Esophagus muscularis mucosa (tissue), 4 donors: Measurements from ENCODE around the gene EMP2. TPM values are rescaled to one million over a fixed set of nuclear protein-coding genes. Genes with fewer than 3 reads are reported as not detected.

Experiments used
- DNase-seq: peaks from one replicate; pipeline ENCODE4 v3.0.0-alpha.2; 2017; ENCODE audit errors: extremely low spot score
- H3K27ac ChIP-seq, 4 donors: fragments of 200-600 bp; sonication (generic); replicated peaks in 1 of 4; 1 replicate in 3 of 4; 2 replicates in 1 of 4; pipeline ENCODE4 v1.5.1; 2016 to 2019; ENCODE audit warnings: mild to moderate bottlenecking in 1 of 4
- H3K27me3 ChIP-seq, 4 donors: fragments of 200-600 bp; sonication (generic); one replicate each; pipeline versions ENCODE4 v1.5.1 to v1.6.0; 2016 to 2019
- H3K36me3 ChIP-seq, 4 donors: fragments of 200-600 bp; sonication (generic); one replicate each; pipeline ENCODE4 v1.5.1; 2016 to 2019
- H3K4me1 ChIP-seq, 4 donors: fragments of 200-600 bp; sonication (generic); one replicate each; pipeline ENCODE4 v1.5.1; 2016 to 2019
- H3K4me3 ChIP-seq, 4 donors: fragments of 200-600 bp; sonication (generic); 1 replicate in 2 of 4; 2 replicates in 2 of 4; pipeline ENCODE4 v1.5.1; 2016 to 2019; ENCODE audit warnings: mild to moderate bottlenecking in 4 of 4, moderate library complexity in 1 of 4
- H3K9me3 ChIP-seq, 4 donors: fragments of 200-600 bp; sonication (generic); 1 replicate in 3 of 4; 2 replicates in 1 of 4; pipeline ENCODE4 v1.5.1; 2016 to 2019
- CTCF ChIP-seq, 3 experiments: fragments of 200-600 bp in 2 of 3; fragments of 450-650 bp in 1 of 3; sonication (generic) in 2 of 3; IDR thresholded peaks; one replicate each; pipeline ENCODE4 v1.5.1; 2017 to 2019; ENCODE audit warnings: antibody characterized with exemption in 3 of 3, mild to moderate bottlenecking in 2 of 3, moderate library complexity in 1 of 3
- EP300 ChIP-seq: sonication (generic); formaldehyde crosslinking; IDR thresholded peaks from one replicate; pipeline ENCODE4 v1.6.1; 2017; ENCODE audit warnings: antibody characterized with exemption
- POLR2A ChIP-seq: fragments of 450-650 bp; IDR thresholded peaks from one replicate; pipeline ENCODE4 v1.6.1; 2017; ENCODE audit warnings: antibody characterized with exemption, moderate library complexity, mild to moderate bottlenecking, low read depth
- POLR2AphosphoS5 ChIP-seq, 2 donors: sonication (generic); formaldehyde crosslinking; IDR thresholded peaks; one replicate each; pipeline ENCODE4 v1.6.1; 2017; ENCODE audit warnings: antibody characterized with exemption in 2 of 2
- WGBS: methylation state at CpG from one replicate; pipeline ENCODE4 v1.1.5; 2018; 5-methylcytosine and 5-hydroxymethylcytosine counted together
- intact Hi-C: fragments of 100-400 bp; cut with DNase I; formaldehyde crosslinking; loops from one replicate; pipeline ENCODE4 v1.15.1; 2023
- total RNA-seq, 4 donors: library from RNA; depleted of rRNA; stranded (reverse); fragments of >200 nt; gene quantifications; one replicate each; pipeline versions ENCODE4 v1.1.0 to v1.2.1, GENCODE V29; 2016

The EMP2 gene
- total RNA-seq, 4 donors from 2014 or later = 44.1 to 87.1 (median 57.3) TPM

GRCh38 chr16:10497132-10498101, 83.0 kb downstream of the EMP2 start:
- WGBS = 85% methylated on average over 13 of the region's 13 CpGs
- H3K27ac ChIP-seq = no peak overlapping the region
- H3K36me3 ChIP-seq = peaks cover 0 to 8% (median 2%) of the 10 kb centered on the region in 4 donors
- peaks cover 0 to 17% (median 10%) of the 10 kb centered on the region in 4 donors for H3K9me3 ChIP-seq
- intact Hi-C loops = no loop called here
- no peaks in the 10 kb centered on the region for H3K27me3 ChIP-seq
- H3K4me1 ChIP-seq = no peaks in the 10 kb centered on the region
- no peak for DNase-seq
- H3K4me3 ChIP-seq = no peak overlapping the region
- TF ChIP-seq POLR2AphosphoS5 (IDR thresholded peaks at IDR 0.05) (no peak), POLR2A (no peak), CTCF (IDR thresholded peaks at IDR 0.05) (no peak), EP300 (no peak)

- TF ChIP-seq CTCF (IDR thresholded peaks at IDR 0.05) = no peak
- TF ChIP-seq POLR2A = no peak
- no peak for TF ChIP-seq POLR2AphosphoS5 (IDR thresholded peaks at IDR 0.05)
- no peak for TF ChIP-seq EP300
- DNase-seq = no peak
- WGBS = 89% methylated on average over 6 of the region's 6 CpGs
- Histone ChIP-seq H3K4me1 (no peaks in the 10 kb centered on the region), H3K9me3 (peaks cover 0 to 17% (median 10%) of the 10 kb centered on the region in 4 donors), H3K36me3 (peaks cover 0 to 4% (median 0%) of the 10 kb centered on the region in 4 donors), H3K27me3 (no peaks in the 10 kb centered on the region), H3K4me3 (no peak overlapping the region), H3K27ac (no peak overlapping the region)
- intact Hi-C loops = no loop called here
Observed at GRCh38 chr16:10495031-10495345, 85.4 kb downstream of the EMP2 start.

- 74% methylated on average over 5 of the region's 5 CpGs for WGBS
- no peak overlapping the region for H3K4me3 ChIP-seq
- H3K27me3 ChIP-seq = no peaks in the 10 kb centered on the region
- no peak for DNase-seq
- H3K27ac ChIP-seq = no peak overlapping the region
- no peak for TF ChIP-seq CTCF (IDR thresholded peaks at IDR 0.05)
- TF ChIP-seq EP300 = no peak
- TF ChIP-seq POLR2A = no peak
- no peak for TF ChIP-seq POLR2AphosphoS5 (IDR thresholded peaks at IDR 0.05)
- H3K4me1 ChIP-seq = no peaks in the 10 kb centered on the region
- peaks cover 0 to 17% (median 10%) of the 10 kb centered on the region in 4 donors for H3K9me3 ChIP-seq
- intact Hi-C loops = no loop called here
- H3K36me3 ChIP-seq = peaks cover 0 to 4% (median 0%) of the 10 kb centered on the region in 4 donors
Observed at GRCh38 chr16:10494343-10495030, 85.9 kb downstream of the EMP2 start.

GRCh38 chr16:10493276-10493675, 87.1 kb downstream of the EMP2 start:
- 96% methylated on average over 8 of the region's 8 CpGs for WGBS
- Histone ChIP-seq H3K27ac (no peak overlapping the region), H3K36me3 (peaks cover 0 to 4% (median 0%) of the 10 kb centered on the region in 4 donors), H3K9me3 (peaks cover 0 to 17% (median 10%) of the 10 kb centered on the region in 4 donors), H3K27me3 (no peaks in the 10 kb centered on the region), H3K4me1 (no peaks in the 10 kb centered on the region), H3K4me3 (no peak overlapping the region)
- no peak for DNase-seq
- intact Hi-C loops = no loop called here
- TF ChIP-seq POLR2AphosphoS5 (IDR thresholded peaks at IDR 0.05) (no peak), EP300 (no peak), CTCF (IDR thresholded peaks at IDR 0.05) (no peak), POLR2A (no peak)
